PC-9 (cell line): ENCODE data around the gene CD6.

Experiments
- EZH2 ChIP-seq: fragments of 200-600 bp; sonication (generic); IDR thresholded peaks from 2 replicates; pipeline ENCODE4 v1.8.0; 2017; ENCODE audit warnings: antibody characterized with exemption, low read depth
- TF ChIP-seq, protein P1 (sequence below): fragments of 200-600 bp; sonication (generic); conservative IDR thresholded peaks from 2 replicates; pipeline ENCODE4 v1.6.1; 2017; ENCODE audit warnings: mixed run types, antibody characterized with exemption, mild to moderate bottlenecking, moderate library complexity

DNA sequence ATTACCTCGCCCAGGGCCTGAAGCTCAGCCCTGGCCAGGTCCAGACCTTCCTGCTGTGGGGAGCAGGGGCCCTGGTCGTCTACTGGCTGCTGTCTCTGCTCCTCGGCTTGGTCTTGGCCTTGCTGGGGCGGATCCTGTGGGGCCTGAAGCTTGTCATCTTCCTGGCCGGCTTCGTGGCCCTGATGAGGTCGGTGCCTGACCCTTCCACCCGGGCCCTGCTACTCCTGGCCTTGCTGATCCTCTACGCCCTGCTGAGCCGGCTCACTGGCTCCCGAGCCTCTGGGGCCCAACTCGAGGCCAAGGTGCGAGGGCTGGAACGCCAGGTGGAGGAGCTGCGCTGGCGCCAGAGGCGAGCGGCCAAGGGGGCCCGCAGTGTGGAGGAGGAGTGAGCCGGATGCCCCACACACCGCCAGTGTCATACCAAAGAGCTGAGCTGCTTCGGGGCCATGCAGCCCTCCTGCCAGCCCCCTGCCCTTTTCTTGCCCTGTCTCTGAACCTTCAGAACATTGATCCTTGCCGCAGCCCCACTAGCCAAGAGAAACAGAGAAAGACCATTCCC lies 49.6 kb upstream of the CD6 start:
- TF ChIP-seq, protein P1, sequence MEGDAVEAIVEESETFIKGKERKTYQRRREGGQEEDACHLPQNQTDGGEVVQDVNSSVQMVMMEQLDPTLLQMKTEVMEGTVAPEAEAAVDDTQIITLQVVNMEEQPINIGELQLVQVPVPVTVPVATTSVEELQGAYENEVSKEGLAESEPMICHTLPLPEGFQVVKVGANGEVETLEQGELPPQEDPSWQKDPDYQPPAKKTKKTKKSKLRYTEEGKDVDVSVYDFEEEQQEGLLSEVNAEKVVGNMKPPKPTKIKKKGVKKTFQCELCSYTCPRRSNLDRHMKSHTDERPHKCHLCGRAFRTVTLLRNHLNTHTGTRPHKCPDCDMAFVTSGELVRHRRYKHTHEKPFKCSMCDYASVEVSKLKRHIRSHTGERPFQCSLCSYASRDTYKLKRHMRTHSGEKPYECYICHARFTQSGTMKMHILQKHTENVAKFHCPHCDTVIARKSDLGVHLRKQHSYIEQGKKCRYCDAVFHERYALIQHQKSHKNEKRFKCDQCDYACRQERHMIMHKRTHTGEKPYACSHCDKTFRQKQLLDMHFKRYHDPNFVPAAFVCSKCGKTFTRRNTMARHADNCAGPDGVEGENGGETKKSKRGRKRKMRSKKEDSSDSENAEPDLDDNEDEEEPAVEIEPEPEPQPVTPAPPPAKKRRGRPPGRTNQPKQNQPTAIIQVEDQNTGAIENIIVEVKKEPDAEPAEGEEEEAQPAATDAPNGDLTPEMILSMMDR = no peak
- TF ChIP-seq EZH2 = no peak
